HG03097 (cell line): ENCODE measurements around the gene SEMA3G.

ENCODE experiments used
- ATAC-seq: cut with Tn5 transposase; IDR thresholded peaks from one replicate; pipeline ENCODE4 v1.9.1; 2021; ENCODE audit not compliant: unreplicated experiment, low FRiP score

The SEMA3G gene

GRCh38 chr3:52454938-52455282 is 10.0 kb upstream of the SEMA3G start:
- ATAC-seq: no peak

GRCh38 chr3:52454250-52454937 is 9.5 kb upstream of the SEMA3G start:
- no peak for ATAC-seq

GRCh38 chr3:52453496-52454249 is 8.8 kb upstream of the SEMA3G start, which contains the start of gene TNNC1:
Gene TNNC1, minus strand, starts transcription at chr3:52454041. Its CDS starts 26 bp downstream, at chr3:52454015.
- ATAC-seq: no peak

GRCh38 chr3:52452570-52453221 is 7.8 kb upstream of the SEMA3G start:
- ATAC-seq: no peak

DNA sequence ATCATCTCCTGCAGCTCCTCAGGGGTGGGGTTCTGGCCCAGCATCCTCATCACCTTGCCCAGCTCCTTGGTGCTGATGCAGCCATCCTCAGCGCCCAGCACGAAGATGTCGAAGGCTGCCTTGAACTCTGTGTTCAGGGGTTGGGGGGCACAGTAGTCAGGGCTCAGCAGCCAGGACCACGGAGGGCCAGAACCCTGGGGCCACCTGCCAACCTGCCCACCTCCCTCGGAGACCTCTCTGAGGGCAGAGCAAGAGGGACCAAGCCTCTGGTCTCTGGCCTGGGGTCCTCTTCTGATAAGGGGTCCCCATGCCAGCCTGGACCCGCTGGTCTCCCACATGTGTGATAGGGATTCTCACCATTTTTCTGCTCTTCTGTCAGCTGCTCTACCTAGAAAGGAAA is 7.2 kb upstream of the SEMA3G start:
- ATAC-seq: no peak

DNA sequence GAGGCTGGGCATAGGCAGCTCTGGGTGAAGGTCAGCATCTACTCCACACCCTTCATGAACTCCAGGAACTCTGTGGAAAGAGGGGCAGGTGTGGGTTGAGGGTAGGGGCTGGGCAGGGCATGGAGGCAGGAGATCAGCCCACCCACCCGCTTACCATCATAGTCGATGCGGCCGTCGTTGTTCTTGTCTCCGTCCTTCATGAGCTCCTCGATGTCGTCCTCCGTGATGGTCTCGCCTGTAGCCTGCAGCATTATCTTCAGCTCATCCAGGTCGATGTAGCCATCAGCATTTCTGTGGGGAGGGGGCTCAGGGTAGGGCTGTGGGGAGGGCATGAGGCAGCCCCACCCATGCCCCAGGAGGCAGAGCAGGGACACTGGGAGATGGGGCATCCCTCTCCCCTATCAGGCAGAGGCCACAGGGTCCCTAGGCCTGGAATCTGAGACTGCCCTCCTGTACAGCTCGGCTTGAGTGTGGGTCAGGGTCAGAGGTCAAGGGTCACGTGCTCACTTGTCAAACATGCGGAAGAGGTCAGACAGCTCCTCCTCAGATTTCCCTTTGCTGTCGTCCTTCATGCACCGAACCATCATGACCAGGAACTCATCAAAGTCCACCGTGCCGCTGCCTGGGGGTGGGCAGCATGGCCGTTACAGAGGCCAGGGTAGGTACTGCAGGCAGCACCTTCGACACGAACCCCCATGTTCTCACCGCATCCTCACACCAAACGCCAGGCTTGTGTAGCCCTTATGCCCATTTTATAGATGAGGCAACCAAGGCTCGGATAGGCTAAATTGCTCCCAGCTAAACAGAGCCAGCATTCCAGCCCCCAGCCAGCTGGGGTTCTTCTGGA is 6.6 kb upstream of the SEMA3G start:
- ATAC-seq: no peak

GRCh38 chr3:52450489-52451236 is 5.8 kb upstream of the SEMA3G start:
- ATAC-seq: no peak

DNA sequence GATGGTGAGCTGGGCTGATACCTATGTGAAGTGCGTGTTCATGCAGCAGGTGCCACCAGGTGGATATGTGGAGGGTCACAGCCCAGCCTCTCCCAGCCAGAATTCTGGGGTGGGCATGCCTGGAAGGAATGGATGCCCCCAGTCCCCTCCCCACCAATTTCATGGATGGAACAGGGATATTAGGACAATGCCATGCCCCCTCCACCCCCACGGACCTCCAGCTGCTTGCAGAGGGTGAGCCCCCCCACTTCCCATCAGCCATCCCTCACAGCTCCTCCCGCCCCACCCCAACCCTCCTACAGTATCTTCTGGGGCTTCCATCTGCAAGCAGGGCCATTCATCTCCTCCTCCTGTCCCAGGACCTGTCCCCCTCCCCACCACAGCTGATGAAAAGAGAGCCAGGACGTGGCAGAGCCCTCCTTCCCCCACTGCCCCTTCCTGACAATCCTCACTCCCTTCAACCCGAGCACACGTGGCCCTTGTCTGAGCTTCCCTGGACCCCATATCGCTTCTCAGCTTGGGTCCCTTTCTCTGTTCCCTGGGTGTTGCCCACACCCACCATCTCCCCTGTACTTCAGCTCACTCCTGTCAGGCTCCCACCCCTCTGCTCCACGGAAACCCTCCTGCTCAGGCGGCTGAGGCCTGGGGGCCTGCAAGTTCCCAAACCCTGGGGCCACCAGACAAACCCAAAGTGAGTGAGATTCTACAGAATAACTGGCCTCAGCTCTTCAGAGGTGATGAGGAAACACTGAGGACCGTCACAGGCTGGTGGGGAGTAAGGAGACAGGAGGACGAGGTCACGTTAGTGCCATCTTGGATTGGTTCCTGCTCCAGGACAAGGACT is 2.8 kb upstream of the SEMA3G start:
- ATAC-seq: no peak

GRCh38 chr3:52446631-52447511 is 2.0 kb upstream of the SEMA3G start:
- ATAC-seq: no peak

DNA sequence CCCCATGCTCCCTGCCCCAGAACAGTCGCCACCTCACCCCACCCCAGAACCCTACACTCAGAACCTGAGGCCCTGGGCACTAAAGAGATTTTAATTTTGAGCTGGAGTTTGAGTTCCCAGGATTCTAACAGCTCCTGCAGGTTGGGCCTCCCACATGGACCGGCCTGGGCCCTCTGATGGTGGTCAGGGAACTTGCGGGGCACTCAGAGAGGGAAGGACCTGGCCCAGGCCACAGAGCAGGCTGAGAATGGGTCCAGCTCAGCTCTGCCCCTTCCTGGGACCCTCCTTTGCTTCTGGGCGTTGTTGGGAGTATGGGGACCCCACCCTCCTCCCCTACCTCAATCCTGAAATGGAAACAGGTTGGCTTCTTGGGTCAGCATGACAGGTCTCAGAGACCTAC is 1.1 kb upstream of the SEMA3G start:
- ATAC-seq: no peak

- ATAC-seq: no peak
Observed at GRCh38 chr3:52443791-52444687, 864 bp downstream of the SEMA3G start.

DNA sequence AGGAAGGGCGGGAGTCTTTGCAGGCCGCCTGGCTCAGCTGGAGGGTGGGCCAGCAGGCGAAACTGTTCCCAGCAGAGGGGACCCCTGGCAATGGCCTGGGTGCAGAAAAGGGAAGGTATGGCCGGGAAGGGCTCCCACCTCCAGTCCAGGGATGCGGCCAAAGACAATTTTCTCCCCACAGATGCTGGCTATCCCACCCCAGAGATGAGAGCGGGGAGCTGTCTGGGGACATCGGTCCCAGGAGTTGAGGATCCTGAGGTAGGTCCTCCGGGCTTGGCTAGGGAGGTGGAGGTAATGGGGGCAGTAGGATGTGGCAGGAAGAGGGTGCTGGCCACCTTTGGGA is 1.7 kb downstream of the SEMA3G start:
- ATAC-seq: no peak

GRCh38 chr3:52442409-52443267 is 2.3 kb downstream of the SEMA3G start:
- ATAC-seq: no peak

DNA sequence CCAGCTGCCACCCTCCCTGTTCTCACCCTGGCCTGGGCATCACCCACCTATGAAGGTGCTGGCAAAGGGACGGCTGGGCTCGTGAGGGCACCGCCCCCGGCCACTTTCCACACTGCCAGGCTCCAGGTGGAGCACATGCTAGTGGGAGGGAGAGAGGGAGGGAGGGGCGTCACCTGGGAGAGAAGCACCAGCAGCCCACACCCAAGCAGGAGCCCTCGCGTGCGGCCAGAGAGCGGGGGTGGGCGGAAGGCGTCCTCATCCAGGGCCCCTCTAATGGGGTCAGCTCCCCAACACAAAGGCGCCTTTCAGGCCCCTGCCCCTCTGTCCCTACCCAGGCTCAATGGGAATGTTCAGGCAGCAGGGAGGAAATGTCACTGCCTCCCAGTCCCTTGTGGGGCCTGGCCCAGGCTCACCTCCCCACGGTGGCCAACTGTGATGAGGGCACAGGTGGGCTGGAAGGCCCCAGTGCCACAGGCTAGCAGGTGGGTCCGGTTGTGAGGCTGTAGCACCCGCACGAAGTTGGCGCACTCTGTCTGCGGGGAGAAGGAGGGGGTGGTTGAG is 3.1 kb downstream of the SEMA3G start:
- ATAC-seq: no peak

DNA sequence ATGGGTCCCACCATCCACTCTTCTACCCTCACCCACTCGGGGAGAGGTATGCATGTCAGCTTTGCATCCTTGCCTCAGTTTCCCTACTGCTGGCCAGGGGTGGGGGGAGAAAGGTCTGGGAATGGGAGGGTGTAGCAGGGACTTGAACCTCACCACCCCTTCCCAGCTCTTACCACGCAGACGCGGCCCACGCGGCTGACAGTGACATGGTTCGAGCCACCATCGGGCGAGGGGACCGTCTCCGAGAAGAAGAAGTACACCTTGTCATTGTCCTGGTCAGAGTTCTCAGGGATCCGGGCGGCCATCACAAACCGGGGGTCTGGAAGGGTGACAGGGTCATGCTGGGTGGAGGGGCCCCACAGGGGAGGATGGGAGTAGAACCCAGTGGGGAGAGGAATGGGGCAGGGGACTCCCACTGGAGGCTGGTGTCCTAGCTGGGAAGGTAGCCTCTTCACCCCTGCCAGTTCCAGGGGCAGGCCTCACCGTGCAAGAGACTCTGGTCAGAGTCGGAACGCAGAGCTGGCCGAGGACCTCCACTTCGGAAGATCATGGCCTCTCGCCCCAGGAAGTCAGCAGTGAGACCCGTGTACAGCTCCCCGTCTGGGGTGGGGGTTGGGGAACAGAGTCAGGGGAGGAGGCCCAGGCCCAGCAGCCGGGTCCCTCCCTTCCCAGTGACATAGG is 3.7 kb downstream of the SEMA3G start:
- ATAC-seq: no peak

GRCh38 chr3:52440671-52441070 is 4.2 kb downstream of the SEMA3G start:
- ATAC-seq: no peak
